GM10266 (cell line): Measurements from ENCODE around the gene ABHD8.
"Not testable (repeated sequence)": the region's sequence is repeated elsewhere in the genome, so short reads cannot be mapped to it uniquely, and the experiment has no call there.

ENCODE experiments used
- DNase-seq: peaks from one replicate; pipeline ENCODE4 v3.0.0; 2012; ENCODE audit errors: extremely low spot score
- CTCF ChIP-seq: IDR thresholded peaks from 2 replicates; pipeline ENCODE4 v1.5.1; 2012; ENCODE audit warnings: mild to moderate bottlenecking, low read depth; ENCODE audit not compliant: control insufficient read depth, insufficient read depth; ENCODE audit errors: missing control alignments

Gene ABHD8

GRCh38 chr19:17282488-17283125 lies 20.6 kb downstream of the ABHD8 start:
- DNase-seq: peak; percentile 89
- TF ChIP-seq CTCF: peak; percentile 99

GRCh38 chr19:17281391-17282304 lies 21.6 kb downstream of the ABHD8 start, which contains the start of gene ANKLE1:
TSS of gene ANKLE1 (plus strand) at chr19:17281901. CDS start at chr19:17281921, 20 bp downstream.
- DNase-seq: peak; percentile 81
- no peak for TF ChIP-seq CTCF

- no peak for DNase-seq
- no peak for TF ChIP-seq CTCF
Measured at GRCh38 chr19:17279436-17279835, 23.8 kb downstream of the ABHD8 start.

GRCh38 chr19:17275441-17276175 lies 27.6 kb downstream of the ABHD8 start:
- TF ChIP-seq CTCF: no peak
- no peak for DNase-seq

- DNase-seq: not testable (repeated sequence)
Measured at GRCh38 chr19:17274892-17275291, 28.3 kb downstream of the ABHD8 start.

- TF ChIP-seq CTCF: no peak
- no peak for DNase-seq
Measured at GRCh38 chr19:17268754-17269153, 34.5 kb downstream of the ABHD8 start.

GRCh38 chr19:17266975-17267788 lies 36.0 kb downstream of the ABHD8 start, which contains the start of gene BABAM1:
TSS of gene BABAM1 (plus strand) at chr19:17267443. CDS start at chr19:17268807, 1,364 bp downstream.
- peak; percentile 99 for DNase-seq

More at GRCh38 chr19:17266975-17267788, 36.0 kb downstream of the ABHD8 start, which contains the start of gene BABAM1:
- no peak for TF ChIP-seq CTCF
